HG03175 (cell line): ENCODE measurements around the gene CHD5.

ENCODE experiments used
- ATAC-seq: cut with Tn5 transposase; IDR thresholded peaks from one replicate; pipeline ENCODE4 v1.9.1; 2021; ENCODE audit warnings: mild to moderate bottlenecking, moderate library complexity; ENCODE audit not compliant: unreplicated experiment

CHD5 gene

GRCh38 chr1:6134741-6135510 is 45.2 kb downstream of the CHD5 start:
- ATAC-seq: no peak

- no peak for ATAC-seq
These were observed 45.9 kb downstream of the CHD5 start for GRCh38 chr1:6134206-6134605.

- no peak for ATAC-seq
These were observed 46.8 kb downstream of the CHD5 start for GRCh38 chr1:6133146-6133895.

- no peak for ATAC-seq
These were observed 48.6 kb downstream of the CHD5 start for GRCh38 chr1:6131561-6131960.

DNA sequence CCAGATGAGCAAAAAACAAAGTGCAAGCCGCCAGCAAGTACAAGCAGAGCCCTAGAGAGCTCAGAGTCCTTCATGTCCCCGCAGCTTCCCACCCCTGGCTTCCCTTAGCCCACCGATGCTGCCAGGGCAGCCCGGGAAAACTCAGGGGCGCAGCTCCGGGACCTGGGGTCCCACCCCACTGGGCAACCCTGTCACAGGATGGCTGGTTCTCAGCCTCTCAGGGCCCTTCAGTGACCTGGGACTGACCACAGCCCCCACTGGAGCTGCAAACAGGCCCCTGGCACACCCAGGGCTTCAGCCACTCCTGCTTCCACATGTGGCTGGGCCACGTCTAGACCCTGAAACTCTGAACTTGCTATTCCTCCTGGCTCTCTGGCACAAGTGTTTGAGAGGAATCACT is 49.5 kb downstream of the CHD5 start:
- no peak for ATAC-seq

GRCh38 chr1:6130036-6130435 is 50.1 kb downstream of the CHD5 start:
- no peak for ATAC-seq

GRCh38 chr1:6129313-6129712 is 50.8 kb downstream of the CHD5 start:
- no peak for ATAC-seq

DNA sequence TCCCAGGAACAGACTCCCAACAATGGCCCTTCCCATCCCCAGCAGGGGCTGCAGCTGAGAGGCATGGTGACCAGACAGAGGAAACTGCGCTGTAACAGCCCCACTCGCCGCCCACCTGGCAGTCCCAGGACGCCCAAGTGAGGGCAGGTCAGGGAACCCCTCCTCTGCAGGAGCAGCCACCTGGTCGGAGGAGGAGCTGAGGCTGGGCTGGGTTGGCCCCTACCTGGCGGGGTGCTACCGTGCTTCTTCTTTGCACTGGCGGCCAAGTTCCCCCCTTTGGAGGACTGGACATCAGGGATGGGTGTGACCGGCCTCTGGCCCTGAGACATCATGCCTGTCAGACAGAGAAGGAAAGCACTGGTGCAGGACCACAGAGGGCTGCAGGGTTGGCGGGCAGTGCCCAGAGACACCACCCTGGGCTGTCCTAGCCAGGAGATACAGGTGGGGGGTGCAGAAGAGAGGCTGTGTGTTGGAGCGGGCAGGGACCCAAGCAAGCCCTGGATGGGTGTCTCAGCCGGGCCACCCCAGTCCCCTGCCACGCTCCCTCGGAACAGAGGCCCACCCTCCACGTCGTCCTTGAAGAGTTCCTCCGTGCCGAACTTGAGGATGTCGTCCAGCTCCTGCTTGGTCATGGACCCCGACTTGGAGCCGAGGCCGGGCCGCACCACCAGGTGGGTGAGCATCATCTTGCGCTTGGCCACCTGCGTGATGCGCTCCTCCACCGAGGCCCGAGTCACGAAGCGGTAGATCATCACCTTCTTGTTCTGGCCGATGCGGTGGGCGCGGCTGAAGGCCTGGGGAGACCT is 51.6 kb downstream of the CHD5 start:
- ATAC-seq: no peak

DNA sequence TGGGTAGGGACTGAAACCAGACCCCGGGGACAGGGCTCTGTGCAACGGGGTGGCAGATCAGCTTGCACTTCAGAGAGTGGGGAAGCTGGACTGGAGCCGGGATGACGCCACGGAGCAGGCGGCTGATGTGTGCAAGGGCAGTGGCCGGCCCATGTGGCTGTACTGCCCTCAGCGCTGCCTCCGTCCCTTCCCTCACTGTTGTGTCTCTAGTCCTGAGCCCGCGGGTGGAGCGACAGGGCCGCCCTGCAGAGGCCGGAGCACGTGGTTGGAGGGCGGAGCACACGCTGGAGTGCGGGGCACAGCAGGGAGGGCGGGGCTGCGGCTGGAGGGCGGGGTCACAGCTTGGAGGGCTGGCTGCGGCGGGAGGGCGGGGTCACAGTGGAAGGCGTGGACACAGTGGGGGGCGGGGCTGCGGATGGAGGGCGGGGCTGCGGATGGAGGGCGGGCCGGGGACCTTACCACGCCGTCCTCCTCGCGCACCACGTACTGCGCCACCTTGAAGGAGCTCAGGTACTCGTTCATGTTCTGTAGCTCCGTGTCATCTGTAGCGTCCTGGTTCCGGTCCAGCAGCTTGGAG is 52.4 kb downstream of the CHD5 start:
- ATAC-seq: no peak

GRCh38 chr1:6126521-6127067 is 53.5 kb downstream of the CHD5 start:
- ATAC-seq: no peak

DNA sequence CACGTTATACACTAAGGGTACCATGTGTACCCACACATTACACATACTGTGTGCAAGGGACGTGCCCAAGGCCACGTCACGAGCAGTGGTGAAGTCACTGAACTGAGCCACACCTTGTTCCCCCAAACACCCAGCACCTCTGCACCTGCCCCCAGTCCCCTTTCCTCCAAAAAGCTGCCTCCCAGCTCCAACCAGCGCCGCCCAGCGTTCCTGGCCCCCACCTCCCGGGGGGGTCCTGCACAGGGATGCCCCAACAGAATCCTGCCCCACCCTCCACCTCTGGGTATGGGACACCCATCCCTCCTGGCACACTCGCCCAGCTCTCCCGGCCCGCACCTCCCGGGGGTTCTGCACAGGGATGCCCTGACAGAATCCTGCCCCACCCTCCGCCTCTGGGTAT is 54.1 kb downstream of the CHD5 start:
- no peak for ATAC-seq

DNA sequence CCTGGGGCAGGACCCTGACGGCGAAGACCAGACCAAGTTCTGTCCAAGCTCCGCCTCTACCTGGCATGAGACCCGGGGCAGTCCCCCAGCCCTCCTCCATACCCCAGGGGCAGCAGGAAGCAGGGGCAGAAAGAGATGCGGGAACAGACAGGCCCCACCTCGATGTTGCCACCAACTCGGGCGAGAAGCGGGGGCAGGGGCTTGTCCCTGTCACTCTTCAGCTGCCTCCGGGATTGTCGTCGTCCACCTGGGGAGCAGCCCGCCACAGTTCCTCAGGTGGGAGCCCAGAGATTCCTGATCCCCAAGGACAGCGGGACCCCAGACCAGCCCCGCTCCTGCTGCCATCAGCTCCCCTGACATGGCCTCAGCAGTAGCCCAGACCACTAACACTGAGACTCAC is 54.8 kb downstream of the CHD5 start:
- no peak for ATAC-seq

DNA sequence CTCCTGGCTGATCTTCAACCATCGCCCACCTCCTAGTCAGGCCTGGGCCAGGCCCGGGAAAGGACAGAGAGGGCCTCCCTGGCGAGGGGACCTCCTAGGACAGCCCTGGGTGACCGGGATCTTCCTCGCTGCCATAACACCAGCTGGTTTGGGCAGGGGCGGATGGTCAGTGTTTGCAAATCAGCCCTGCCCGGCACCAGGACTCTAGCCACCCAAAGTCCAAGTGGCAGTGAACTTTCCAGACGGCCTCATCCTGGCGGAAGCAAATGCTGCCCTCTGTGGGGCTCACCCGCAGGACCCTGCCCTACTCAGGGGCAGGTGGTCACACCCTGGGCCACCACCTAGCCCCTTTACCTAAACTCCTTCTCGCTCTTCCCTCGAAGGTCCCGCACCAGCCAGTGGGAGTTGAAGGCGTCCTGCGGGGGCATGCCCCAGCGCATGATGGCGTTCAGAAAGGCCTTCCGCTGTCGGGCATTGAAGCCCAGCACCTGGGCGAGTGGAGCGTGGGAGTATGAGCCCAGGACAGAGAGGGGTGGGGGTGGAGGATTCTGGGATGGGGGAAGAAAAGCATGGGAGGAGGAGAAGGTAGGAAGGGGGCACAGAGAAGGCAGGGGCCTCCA is 55.3 kb downstream of the CHD5 start:
- ATAC-seq: no peak

DNA sequence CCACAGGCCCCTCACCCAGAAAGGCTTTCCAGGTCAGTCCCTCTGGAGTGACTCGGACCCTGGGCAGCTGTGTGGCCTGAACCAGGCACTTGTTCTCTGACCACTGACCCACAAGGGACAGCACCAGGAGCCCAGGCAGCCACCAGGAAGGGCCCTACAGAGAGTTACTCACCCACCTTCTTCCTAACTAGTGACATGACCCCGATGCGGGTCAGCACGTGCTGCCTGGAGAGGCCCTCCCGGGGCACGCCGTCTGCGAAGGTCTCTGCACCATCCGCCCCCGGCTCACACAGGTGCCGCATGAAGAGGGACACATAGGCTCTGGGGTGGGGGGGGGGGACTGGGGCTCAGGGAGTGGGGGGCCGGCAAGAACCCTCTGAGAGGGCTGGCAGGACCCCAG is 55.8 kb downstream of the CHD5 start:
- ATAC-seq: no peak

- no peak for ATAC-seq
These were observed 56.3 kb downstream of the CHD5 start for GRCh38 chr1:6123816-6124215.

GRCh38 chr1:6123083-6123482 is 57.0 kb downstream of the CHD5 start:
- no peak for ATAC-seq

DNA sequence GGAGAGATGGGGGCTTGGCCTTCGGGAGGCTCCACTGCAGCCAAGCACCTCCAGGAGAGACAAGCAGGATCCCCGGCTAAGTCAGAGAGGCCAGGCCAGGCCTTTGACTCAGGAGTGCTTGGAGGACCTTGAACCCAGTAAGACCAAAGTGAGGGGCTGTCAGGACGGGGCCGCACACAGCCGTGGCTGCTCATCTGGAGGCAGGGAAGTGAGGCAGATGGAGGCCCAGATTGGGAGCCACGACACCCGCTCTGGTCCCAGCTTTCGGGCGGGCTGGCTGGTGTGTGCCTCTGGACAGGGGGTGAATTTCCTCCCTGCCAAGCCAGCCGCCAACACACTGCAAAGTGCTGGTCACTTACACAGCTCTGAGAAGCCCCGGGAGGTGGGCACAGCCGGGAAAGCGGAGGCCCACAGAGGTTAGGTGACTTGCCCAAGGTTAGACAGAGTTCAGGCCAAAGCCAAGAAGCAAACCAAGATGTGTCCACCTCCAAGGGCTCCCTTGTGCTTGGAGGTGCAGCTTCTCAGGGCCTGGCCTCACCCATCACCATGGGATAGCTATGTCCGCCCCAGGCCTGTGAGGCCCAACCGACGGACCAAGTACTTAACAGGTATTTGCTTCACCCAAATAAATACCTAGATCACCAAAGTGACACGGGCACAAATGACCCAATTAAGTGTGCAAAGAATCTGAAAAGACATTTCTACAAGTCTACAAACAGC is 58.3 kb downstream of the CHD5 start:
- ATAC-seq: no peak

GRCh38 chr1:6121021-6121421 is 59.1 kb downstream of the CHD5 start:
- ATAC-seq: no peak

DNA sequence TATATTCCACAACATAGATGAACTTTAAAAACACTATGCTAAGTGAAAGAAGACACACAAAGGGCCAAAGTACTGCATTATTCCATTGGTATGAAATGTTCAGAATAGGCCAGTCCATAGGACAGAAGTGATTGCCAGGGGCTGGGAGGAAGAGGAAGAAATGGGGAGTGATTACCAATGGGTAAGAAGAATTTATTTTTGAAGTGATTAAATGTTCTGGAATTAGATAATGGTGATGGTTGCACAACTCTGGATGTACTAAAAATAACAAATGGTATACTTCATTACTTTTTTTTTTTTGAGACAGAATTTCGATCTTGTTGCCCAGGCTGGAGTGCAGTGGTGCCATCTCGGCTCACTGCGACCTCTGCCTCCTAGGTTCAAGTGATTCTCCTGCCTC is 61.7 kb downstream of the CHD5 start:
- no peak for ATAC-seq

GRCh38 chr1:6117624-6118023 is 62.5 kb downstream of the CHD5 start:
- no peak for ATAC-seq
